Peyer's patch (tissue), 4 donors: ENCODE measurements around the gene ARHGEF40. TPM values are rescaled to one million over a fixed set of nuclear protein-coding genes. Genes with fewer than 3 reads are reported as not detected.

ENCODE experiments used
- DNase-seq, 3 donors: peaks; one replicate each; pipeline ENCODE4 v3.0.0-alpha.2; 2017 to 2019
- H3K27ac ChIP-seq, 4 donors: fragments of 200-600 bp; sonication (generic); one replicate each; pipeline ENCODE4 v1.5.1; 2016 to 2019
- H3K27me3 ChIP-seq, 2 donors: fragments of 200-600 bp; sonication (generic); one replicate each; pipeline ENCODE4 v1.5.1; 2019
- H3K36me3 ChIP-seq, 3 donors: fragments of 200-600 bp; sonication (generic); one replicate each; pipeline ENCODE4 v1.5.1; 2016 to 2019
- H3K4me1 ChIP-seq, 4 donors: fragments of 200-600 bp; sonication (generic); one replicate each; pipeline ENCODE4 v1.5.1; 2016 to 2019
- H3K4me3 ChIP-seq, 4 donors: fragments of 200-600 bp; sonication (generic); 1 replicate in 3 of 4; 2 replicates in 1 of 4; pipeline ENCODE4 v1.5.1; 2016 to 2019; ENCODE audit warnings: mild to moderate bottlenecking in 1 of 4
- H3K9me3 ChIP-seq, 4 donors: fragments of 200-600 bp; sonication (generic); one replicate each; pipeline ENCODE4 v1.5.1; 2016 to 2019; ENCODE audit warnings: mild to moderate bottlenecking in 1 of 4
- POLR2A ChIP-seq, 2 donors: fragments of 450-650 bp; IDR thresholded peaks; one replicate each; pipeline ENCODE4 v1.5.1; 2017; ENCODE audit warnings: antibody characterized with exemption in 2 of 2, mild to moderate bottlenecking in 2 of 2, moderate library complexity in 2 of 2
- total RNA-seq, 4 donors: library from RNA; depleted of rRNA; stranded (reverse); fragments of >200 nt; gene quantifications; one replicate each; pipeline ENCODE4 v1.1.0, GENCODE V29; 2016
- TF ChIP-seq, protein P1 (sequence below), 6 experiments: fragments of 450-650 bp in 4 of 6; fragments of 200-600 bp in 2 of 6; sonication (generic) in 1 of 6; IDR thresholded peaks; one replicate each; pipeline ENCODE4 v1.5.1; 2017 to 2019; ENCODE audit warnings: antibody characterized with exemption in 6 of 6, mild to moderate bottlenecking in 3 of 6, moderate library complexity in 1 of 6

Gene ARHGEF40
- total RNA-seq, 4 donors from 2014 or later, result 19.8 to 57.8 (median 34.6) TPM

DNA sequence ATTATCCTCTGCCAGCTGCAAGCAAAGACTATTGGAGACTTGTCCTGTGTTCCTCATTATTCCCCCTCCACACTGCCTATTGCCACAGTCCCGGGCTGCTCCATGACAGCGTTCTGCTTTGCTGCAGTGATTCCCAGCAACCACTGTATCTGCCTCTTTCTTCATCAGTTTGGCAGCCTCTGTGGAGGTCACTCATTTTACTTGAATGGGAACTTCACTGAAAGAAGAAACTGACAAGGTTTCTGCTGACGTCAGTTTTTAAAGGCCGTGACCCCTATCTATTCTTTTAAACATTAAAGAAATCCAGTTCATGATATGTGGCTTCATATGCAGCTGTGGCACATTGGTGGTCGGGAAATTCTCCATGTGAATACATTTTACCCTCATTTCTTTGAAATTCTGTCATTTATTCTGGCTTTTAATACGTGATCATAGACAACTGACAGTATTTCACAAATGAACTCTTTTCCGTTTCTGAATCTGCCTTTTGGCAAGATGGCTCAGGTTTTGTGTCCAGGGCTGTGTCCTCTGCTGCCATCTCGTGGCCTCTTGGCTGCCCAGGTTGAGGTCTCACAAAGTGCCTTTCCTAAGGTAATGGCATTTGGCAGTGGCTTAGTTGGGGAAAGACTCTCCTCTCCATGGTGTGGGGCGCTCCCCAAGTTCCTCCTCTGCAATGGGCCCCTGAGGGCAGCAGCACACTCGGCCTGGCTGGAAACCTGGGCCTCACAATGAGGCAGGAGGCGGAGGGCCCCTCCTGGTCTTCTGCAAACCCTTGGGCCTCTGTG is 36.6 kb downstream of the ARHGEF40 start:
- peak; percentile 77 to 94 (median 85) for DNase-seq
- H3K9me3 ChIP-seq, result peaks cover 0 to 4% (median 0%) of the 10 kb centered on the region in 4 donors
- H3K27ac ChIP-seq, result peak overlapping the region in 3 of 4 donors; percentile 6 to 19 (median 18)
- no peaks in the 10 kb centered on the region for H3K36me3 ChIP-seq
- TF ChIP-seq POLR2A (IDR thresholded peaks at IDR 0.05), result no peak
- TF ChIP-seq, protein P1, sequence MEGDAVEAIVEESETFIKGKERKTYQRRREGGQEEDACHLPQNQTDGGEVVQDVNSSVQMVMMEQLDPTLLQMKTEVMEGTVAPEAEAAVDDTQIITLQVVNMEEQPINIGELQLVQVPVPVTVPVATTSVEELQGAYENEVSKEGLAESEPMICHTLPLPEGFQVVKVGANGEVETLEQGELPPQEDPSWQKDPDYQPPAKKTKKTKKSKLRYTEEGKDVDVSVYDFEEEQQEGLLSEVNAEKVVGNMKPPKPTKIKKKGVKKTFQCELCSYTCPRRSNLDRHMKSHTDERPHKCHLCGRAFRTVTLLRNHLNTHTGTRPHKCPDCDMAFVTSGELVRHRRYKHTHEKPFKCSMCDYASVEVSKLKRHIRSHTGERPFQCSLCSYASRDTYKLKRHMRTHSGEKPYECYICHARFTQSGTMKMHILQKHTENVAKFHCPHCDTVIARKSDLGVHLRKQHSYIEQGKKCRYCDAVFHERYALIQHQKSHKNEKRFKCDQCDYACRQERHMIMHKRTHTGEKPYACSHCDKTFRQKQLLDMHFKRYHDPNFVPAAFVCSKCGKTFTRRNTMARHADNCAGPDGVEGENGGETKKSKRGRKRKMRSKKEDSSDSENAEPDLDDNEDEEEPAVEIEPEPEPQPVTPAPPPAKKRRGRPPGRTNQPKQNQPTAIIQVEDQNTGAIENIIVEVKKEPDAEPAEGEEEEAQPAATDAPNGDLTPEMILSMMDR (IDR thresholded peaks at IDR 0.05), result peak; percentile 69 to 92 (median 87)
- H3K4me3 ChIP-seq, result no peak overlapping the region
- no peaks in the 10 kb centered on the region for H3K27me3 ChIP-seq
- H3K4me1 ChIP-seq, result peaks cover 0 to 42% (median 12%) of the 10 kb centered on the region in 4 donors

DNA sequence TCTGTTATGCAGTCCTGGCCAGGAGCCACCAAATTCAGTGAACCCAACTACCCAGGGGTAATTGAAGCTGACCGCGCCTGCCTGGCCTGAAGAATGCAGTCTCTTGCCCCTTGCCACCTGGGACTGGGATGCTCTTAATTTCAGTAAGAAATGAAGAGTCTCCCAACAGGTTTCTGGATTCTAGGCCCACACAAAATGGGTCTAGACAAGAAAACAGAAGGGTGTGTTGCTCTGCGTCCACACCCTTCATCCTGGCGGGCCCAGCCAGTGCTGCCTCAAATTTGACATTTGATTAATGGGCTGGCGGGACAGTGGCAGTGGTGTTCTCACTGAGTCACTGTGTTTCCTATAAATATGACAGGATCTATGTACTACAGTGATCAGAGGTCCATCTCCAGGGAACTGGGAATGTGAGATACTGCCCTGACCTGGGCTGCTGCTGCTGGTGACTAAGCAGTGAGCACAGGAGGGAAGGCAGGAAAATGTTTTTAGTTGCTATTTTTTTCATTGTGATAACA is 37.2 kb downstream of the ARHGEF40 start:
- Histone ChIP-seq H3K27me3 (no peaks in the 10 kb centered on the region), H3K27ac (peak overlapping the region in 1 of 4 donors; percentile 18), H3K4me3 (no peak overlapping the region), H3K4me1 (peaks cover 0 to 39% (median 12%) of the 10 kb centered on the region in 4 donors), H3K9me3 (peaks cover 0 to 4% (median 0%) of the 10 kb centered on the region in 4 donors), H3K36me3 (no peaks in the 10 kb centered on the region)
- TF ChIP-seq POLR2A (IDR thresholded peaks at IDR 0.05), result no peak
- TF ChIP-seq, protein P1 (IDR thresholded peaks at IDR 0.05), result no peak
- no peak for DNase-seq

DNA sequence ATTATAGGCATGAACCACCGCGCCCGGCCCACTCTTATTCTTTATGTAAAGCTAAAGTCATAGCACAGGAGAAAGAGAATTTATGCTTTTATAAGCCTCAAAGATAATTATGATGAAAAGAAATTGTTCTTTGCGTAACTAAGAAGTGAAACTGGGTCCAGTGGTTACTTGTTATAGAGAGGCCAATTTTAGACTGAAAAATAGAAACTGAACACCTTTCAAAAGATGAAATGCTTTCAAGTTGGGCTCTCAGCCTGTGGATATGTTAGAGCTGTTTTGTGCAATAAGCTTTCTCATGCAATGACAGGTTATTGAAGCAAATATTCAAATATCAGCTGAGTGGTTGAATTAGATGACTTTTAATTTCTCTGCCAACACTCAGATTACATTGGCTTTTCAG is 38.7 kb downstream of the ARHGEF40 start:
- TF ChIP-seq, protein P1 (IDR thresholded peaks at IDR 0.05), result no peak
- TF ChIP-seq POLR2A (IDR thresholded peaks at IDR 0.05), result no peak
- Histone ChIP-seq H3K27me3 (no peaks in the 10 kb centered on the region), H3K4me3 (no peak overlapping the region), H3K9me3 (peaks cover 0 to 2% (median 0%) of the 10 kb centered on the region in 4 donors), H3K4me1 (peaks cover 0 to 28% (median 10%) of the 10 kb centered on the region in 4 donors), H3K27ac (no peak overlapping the region), H3K36me3 (no peaks in the 10 kb centered on the region)
- no peak for DNase-seq

DNA sequence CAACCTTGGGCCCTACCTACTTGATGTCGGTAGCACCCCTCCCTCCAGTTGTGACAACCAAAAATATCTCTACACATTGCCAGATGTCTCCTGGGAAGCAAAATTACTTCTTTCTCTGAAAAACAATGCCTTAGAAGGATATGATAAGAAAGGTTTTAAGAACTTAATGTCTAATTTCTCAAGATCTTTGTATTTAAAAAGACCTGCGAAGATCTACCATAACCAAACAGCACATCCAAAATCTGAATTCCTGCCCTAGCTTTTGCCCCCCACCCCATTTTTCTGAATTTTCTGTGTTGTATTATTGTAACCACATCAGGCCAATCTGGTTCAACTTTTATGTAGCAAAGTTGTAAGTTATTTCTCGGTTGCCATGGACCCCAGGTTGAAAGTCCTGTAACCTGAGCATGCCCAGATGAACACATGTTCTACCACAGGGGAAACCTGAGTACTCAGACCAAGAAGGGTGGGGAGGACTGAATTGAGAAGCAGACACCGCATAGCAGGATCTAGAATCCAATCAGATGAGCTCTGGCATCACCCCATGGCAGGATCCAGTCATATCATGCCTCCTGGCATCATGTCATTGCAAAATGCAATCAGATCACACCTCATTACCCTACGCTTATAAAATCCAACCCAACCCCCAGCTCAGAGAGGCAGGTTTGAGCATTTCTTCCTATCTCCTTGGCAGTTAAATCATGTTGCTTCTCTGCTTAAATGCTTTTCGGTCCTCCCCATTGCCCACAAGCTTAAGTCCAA is 39.5 kb downstream of the ARHGEF40 start:
- H3K36me3 ChIP-seq, result no peaks in the 10 kb centered on the region
- H3K27ac ChIP-seq, result no peak overlapping the region
- H3K4me1 ChIP-seq, result peaks cover 0 to 28% (median 9%) of the 10 kb centered on the region in 4 donors
- TF ChIP-seq POLR2A (IDR thresholded peaks at IDR 0.05), result no peak
- TF ChIP-seq, protein P1 (IDR thresholded peaks at IDR 0.05), result no peak
- H3K9me3 ChIP-seq, result no peaks in the 10 kb centered on the region
- no peak overlapping the region for H3K4me3 ChIP-seq
- H3K27me3 ChIP-seq, result no peaks in the 10 kb centered on the region
- no peak for DNase-seq

DNA sequence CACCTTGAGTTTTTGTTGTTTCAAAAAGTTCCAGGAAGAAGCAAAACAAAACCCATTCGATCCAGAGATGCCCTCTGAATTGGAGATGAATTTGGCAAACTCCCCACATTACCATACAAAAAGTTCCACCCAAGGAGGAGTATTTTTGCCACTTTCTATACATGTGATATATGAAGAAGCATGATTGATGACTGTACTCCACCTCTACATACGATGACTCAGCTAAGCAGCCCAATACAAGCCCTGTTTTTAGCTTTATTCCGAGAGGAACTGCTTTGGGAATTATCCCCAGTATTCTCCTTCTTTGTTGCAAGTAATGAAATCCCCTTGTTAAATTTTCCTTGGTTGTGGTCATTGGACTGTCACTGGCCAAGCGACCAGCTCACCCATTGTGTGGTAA is 42.2 kb downstream of the ARHGEF40 start:
- Histone ChIP-seq H3K9me3 (no peaks in the 10 kb centered on the region), H3K27ac (no peak overlapping the region), H3K36me3 (no peaks in the 10 kb centered on the region), H3K4me1 (peaks cover 0 to under 1% (median 0%) of the 10 kb centered on the region in 4 donors), H3K4me3 (no peak overlapping the region), H3K27me3 (no peaks in the 10 kb centered on the region)
- no peak for DNase-seq
- TF ChIP-seq, protein P1 (IDR thresholded peaks at IDR 0.05), result no peak
- no peak for TF ChIP-seq POLR2A (IDR thresholded peaks at IDR 0.05)
